ENCODE results near the gene SSBP4.
"Not testable (repeated sequence)": the region's sequence is repeated elsewhere in the genome, so short reads cannot be mapped to it uniquely, and the experiment has no call there.

DNA sequence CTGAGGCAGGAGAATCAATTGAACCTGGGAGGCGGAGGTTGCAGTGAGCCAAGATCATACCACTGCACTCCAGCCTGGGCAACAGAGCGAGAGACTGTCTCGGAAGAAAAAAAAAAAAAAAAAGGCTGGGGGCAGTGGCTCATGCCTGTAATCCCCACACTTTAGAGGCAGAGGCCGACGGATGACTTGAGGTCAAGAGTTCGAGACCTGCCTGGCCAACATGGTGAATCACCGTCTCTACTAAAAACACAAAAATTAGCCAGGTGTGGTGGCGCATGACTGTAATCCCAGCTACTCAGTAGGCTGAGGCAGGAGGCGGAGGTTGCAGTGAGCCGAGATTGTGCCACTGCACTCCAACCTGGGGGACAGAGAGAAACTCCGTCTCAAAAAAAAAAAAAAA lies 35.6 kb upstream of the SSBP4 start:
- TF ChIP-seq, protein P1, sequence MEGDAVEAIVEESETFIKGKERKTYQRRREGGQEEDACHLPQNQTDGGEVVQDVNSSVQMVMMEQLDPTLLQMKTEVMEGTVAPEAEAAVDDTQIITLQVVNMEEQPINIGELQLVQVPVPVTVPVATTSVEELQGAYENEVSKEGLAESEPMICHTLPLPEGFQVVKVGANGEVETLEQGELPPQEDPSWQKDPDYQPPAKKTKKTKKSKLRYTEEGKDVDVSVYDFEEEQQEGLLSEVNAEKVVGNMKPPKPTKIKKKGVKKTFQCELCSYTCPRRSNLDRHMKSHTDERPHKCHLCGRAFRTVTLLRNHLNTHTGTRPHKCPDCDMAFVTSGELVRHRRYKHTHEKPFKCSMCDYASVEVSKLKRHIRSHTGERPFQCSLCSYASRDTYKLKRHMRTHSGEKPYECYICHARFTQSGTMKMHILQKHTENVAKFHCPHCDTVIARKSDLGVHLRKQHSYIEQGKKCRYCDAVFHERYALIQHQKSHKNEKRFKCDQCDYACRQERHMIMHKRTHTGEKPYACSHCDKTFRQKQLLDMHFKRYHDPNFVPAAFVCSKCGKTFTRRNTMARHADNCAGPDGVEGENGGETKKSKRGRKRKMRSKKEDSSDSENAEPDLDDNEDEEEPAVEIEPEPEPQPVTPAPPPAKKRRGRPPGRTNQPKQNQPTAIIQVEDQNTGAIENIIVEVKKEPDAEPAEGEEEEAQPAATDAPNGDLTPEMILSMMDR (IDR thresholded peaks at IDR 0.05) = not testable (repeated sequence)
- not testable (repeated sequence) for TF ChIP-seq POLR2A (IDR thresholded peaks at IDR 0.05)
